Measurements from ENCODE around the gene SDR42E2. TPM values are rescaled to one million over a fixed set of nuclear protein-coding genes. Genes with fewer than 3 reads are reported as not detected.

The SDR42E2 gene
- total RNA-seq, 2 donors from 2014 or later: not detected

- Histone ChIP-seq H3K4me1 (replicated peaks) (no peaks in the 10 kb centered on the region), H3K9me3 (no peaks in the 10 kb centered on the region), H3K27me3 (replicated peaks; ENCODE audit: insufficient read depth) (no peaks in the 10 kb centered on the region), H3K4me3 (no peak overlapping the region), H3K36me3 (no peaks in the 10 kb centered on the region), H3K27ac (no peak overlapping the region)
- TF ChIP-seq POLR2A (IDR thresholded peaks at IDR 0.05): no peak
- TF ChIP-seq POLR2AphosphoS5 (IDR thresholded peaks at IDR 0.05): no peak
- no peak for TF ChIP-seq CTCF (IDR thresholded peaks at IDR 0.05)
- 79% methylated on average over 7 of the region's 7 CpGs for WGBS
- intact Hi-C loops (cut with DNase I): no loop called here
- DNase-seq (ENCODE audit: low spot score): no peak
These were observed 19.5 kb downstream of the SDR42E2 start for GRCh38 chr16:22181843-22182242.

- intact Hi-C loops (cut with DNase I): no loop called here
- Histone ChIP-seq H3K27ac (no peak overlapping the region), H3K4me3 (no peak overlapping the region), H3K9me3 (no peaks in the 10 kb centered on the region), H3K4me1 (replicated peaks) (no peaks in the 10 kb centered on the region), H3K27me3 (replicated peaks; ENCODE audit: insufficient read depth) (no peaks in the 10 kb centered on the region), H3K36me3 (no peaks in the 10 kb centered on the region)
- WGBS: 92% methylated on average over 5 of the region's 5 CpGs
- no peak for TF ChIP-seq POLR2AphosphoS5 (IDR thresholded peaks at IDR 0.05)
- no peak for TF ChIP-seq POLR2A (IDR thresholded peaks at IDR 0.05)
- TF ChIP-seq CTCF (IDR thresholded peaks at IDR 0.05): no peak
- no peak for DNase-seq (ENCODE audit: low spot score)
These were observed 21.0 kb downstream of the SDR42E2 start for GRCh38 chr16:22183335-22183734.

GRCh38 chr16:22183901-22184614 is 21.8 kb downstream of the SDR42E2 start:
- no peaks in the 10 kb centered on the region for H3K36me3 ChIP-seq
- H3K4me1 ChIP-seq (replicated peaks): peaks cover 4% of the 10 kb centered on the region
- no peak overlapping the region for H3K4me3 ChIP-seq
- WGBS: 80% methylated on average over 11 of the region's 11 CpGs
- H3K9me3 ChIP-seq: no peaks in the 10 kb centered on the region
- intact Hi-C loops (cut with DNase I): no loop called here
- DNase-seq (ENCODE audit: low spot score): no peak
- TF ChIP-seq POLR2A (IDR thresholded peaks at IDR 0.05) (no peak), POLR2AphosphoS5 (IDR thresholded peaks at IDR 0.05) (no peak), CTCF (IDR thresholded peaks at IDR 0.05) (no peak)
- H3K27me3 ChIP-seq (replicated peaks; ENCODE audit: insufficient read depth): no peaks in the 10 kb centered on the region
- no peak overlapping the region for H3K27ac ChIP-seq

GRCh38 chr16:22184615-22184968 is 22.3 kb downstream of the SDR42E2 start:
- H3K4me3 ChIP-seq: no peak overlapping the region
- H3K27me3 ChIP-seq (replicated peaks; ENCODE audit: insufficient read depth): no peaks in the 10 kb centered on the region
- no peaks in the 10 kb centered on the region for H3K36me3 ChIP-seq
- H3K9me3 ChIP-seq: no peaks in the 10 kb centered on the region
- 93% methylated on average over 6 of the region's 6 CpGs for WGBS
- H3K27ac ChIP-seq: no peak overlapping the region
- DNase-seq (ENCODE audit: low spot score): no peak
- intact Hi-C loops (cut with DNase I): no loop called here
- H3K4me1 ChIP-seq (replicated peaks): peaks cover 6% of the 10 kb centered on the region
- no peak for TF ChIP-seq POLR2AphosphoS5 (IDR thresholded peaks at IDR 0.05)

GRCh38 chr16:22186517-22186916 is 24.2 kb downstream of the SDR42E2 start:
- no peak overlapping the region for H3K4me3 ChIP-seq
- peaks cover 6% of the 10 kb centered on the region for H3K4me1 ChIP-seq (replicated peaks)
- H3K36me3 ChIP-seq: no peaks in the 10 kb centered on the region
- no peak overlapping the region for H3K27ac ChIP-seq
- no peaks in the 10 kb centered on the region for H3K9me3 ChIP-seq
- H3K27me3 ChIP-seq (replicated peaks; ENCODE audit: insufficient read depth): no peaks in the 10 kb centered on the region
- no peak for TF ChIP-seq CTCF (IDR thresholded peaks at IDR 0.05)
- TF ChIP-seq POLR2AphosphoS5 (IDR thresholded peaks at IDR 0.05): no peak
- TF ChIP-seq POLR2A (IDR thresholded peaks at IDR 0.05): no peak
- DNase-seq (ENCODE audit: low spot score): no peak
- 74% methylated on average over 3 of the region's 3 CpGs for WGBS
- intact Hi-C loops (cut with DNase I): loop anchor here (5.0 kb wide), 1 partner anchor 89 kb away; no protein-coding TSS in a partner anchor
